SH-SY5Y (cell line): ENCODE measurements around the gene ZNF778.

Experiments
- GATA2 ChIP-seq: IDR thresholded peaks from 2 replicates; pipeline ENCODE4 v1.6.1; 2011; ENCODE audit warnings: mild to moderate bottlenecking, low read depth, low read length
- GATA3 ChIP-seq: IDR thresholded peaks from 2 replicates; pipeline ENCODE4 v1.6.1; 2011; ENCODE audit warnings: low read depth, mild to moderate bottlenecking, low read length, moderate library complexity

ZNF778 gene

DNA sequence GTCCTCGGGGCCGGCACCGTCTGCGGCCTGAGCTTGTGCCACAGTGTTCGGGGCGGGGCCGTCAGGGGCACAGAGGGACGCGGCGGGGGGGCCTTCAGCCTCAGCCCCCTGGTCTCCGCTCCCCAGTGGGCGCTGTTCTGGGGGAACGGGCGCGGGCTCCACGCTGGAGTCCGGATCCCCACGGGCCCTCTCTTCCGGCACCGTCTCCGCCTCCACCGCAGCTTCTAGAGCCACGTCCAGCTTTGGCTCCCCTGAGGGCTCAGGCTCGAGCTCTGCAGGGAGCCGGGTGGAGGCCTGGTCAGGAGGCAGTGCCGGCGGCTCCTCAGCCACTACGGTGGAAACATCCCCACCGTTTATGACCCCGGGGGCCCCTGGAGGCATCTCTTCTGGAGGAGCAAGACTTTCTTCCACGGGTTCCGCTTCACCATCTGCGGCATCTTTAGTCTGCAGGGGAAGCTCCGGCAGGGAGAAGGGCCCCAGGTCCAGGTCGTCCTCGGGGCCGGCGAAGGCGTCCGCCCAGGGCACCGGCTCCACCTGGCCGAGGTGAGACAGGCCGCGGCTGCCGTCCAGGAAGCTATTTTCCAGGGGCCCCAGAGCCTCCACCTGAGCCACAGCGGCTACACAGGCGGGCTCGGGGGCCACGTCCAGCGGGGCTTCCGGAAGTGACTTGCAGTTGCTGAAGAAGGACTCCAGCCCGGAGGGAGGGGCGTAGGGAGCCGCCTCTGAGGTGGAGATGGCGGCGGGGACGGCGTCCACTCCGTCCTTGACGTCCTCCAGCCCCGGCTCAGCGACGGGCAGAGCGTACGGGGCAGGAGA lies 62.4 kb downstream of the ZNF778 start:
- TF ChIP-seq GATA2 (no peak), GATA3 (no peak)

DNA sequence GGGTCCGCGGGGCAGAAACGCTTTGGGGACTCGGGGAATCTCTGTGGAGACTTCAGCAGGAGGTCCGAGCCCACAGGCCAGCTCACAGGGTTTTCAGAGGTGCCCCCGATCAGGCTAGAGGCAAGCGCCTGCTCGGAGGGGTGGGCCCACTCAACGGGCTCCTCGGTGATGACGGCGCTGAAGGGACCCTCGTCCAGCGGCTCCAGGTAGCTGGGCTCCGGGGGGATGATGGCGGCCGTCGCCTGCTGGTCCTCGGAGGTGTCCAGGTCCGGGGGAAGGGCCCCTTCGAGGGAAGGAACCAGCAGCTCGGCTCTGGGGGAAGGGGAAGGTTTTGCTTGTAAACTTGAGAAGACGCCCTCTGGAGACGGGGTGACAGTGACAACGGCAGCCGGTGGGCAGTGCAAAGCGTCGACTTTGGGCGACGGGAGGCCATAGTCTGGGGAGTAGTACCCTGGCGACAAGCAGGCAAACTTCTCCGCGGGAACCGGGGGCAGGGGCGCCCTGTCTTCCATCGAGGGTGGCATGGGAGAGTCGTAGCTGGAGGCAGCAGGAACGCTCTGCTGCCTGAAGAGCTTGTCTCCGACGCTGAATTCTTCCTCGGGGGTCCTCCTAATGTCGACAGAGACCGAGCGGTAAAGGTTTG lies 63.2 kb downstream of the ZNF778 start:
- no peak for TF ChIP-seq GATA3
- TF ChIP-seq GATA2: no peak

DNA sequence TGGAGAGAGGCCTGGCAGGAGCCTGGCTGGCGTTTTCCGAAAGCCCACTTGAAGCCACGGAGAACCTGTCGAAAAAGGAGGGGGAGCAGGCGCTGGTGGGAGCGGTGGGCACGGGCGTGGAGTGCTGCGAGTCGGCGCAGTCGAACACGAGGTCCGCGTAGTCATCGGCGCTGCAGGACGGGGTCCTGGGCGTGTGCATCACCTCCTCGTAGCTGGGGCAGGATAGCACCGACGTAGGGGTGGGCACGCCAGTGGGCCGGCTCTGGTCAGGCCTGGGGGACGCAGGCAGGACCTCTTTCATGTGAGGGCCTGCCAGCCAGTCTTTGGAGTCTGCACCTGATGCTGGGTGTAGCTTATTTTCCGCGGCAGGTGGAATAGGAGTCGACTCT lies 63.7 kb downstream of the ZNF778 start:
- TF ChIP-seq GATA3 (no peak), GATA2 (no peak)

DNA sequence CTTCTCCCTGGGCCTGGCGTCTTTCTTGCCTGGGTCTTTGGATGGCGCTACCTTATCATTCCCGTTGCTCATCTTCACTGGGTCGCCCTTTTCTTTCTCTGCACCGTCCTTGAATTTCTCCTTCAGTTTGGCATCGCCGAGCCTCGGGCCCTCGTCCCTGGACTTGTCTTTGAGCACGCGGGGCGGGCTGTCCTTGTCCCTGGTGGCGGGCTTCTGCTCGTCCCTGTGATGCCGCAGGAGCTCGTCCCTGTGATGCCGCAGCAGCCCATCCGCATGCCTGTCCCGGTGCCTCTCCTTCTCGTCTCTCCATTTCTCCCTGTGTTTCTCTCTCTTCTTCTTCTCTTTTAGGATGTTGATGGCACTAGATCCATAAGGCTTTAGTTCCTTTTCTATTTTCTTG lies 64.3 kb downstream of the ZNF778 start:
- no peak for TF ChIP-seq GATA2
- no peak for TF ChIP-seq GATA3

DNA sequence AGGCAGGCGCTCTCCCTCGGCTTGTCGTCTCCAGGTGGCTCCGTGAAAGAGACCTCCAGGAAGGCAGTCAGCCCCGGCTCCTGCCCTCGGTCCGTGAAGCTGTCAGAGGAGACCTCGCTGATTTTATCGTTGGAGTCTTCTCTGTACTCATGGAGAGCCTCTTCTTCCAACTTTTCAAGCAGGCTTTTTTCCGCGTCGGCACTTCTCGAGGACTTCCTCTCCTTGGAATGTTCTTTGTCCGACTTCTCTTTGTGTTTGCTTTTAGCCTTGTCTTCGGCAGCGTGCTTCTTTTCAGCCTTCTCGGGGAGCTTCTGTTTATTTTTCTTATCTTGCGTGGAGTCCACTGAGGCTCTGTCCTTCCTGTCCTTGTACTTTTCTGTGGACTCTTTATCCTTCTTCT lies 65.0 kb downstream of the ZNF778 start:
- TF ChIP-seq GATA2 (no peak), GATA3 (no peak)

DNA sequence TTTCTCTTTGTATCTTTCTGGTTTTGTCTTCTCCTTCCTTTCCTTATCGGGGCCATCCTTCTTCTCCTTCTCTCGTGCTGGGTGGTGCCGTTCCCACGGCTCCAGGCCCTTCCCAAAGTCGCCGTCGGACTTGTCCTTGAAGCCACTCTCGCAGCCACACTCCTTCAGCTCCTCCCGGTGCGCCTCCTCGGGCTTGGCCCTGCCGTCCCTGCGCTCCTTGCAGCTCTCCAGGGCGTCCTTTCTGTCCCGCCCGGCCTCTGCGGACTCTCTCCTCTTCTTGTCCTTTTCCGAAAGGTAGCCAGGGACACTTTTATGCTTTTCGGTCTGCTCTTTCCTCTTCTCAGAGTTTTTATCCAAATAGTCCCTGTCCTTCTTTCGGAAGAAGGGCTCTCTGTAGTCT lies 65.9 kb downstream of the ZNF778 start:
- TF ChIP-seq GATA2 (no peak), GATA3 (no peak)

DNA sequence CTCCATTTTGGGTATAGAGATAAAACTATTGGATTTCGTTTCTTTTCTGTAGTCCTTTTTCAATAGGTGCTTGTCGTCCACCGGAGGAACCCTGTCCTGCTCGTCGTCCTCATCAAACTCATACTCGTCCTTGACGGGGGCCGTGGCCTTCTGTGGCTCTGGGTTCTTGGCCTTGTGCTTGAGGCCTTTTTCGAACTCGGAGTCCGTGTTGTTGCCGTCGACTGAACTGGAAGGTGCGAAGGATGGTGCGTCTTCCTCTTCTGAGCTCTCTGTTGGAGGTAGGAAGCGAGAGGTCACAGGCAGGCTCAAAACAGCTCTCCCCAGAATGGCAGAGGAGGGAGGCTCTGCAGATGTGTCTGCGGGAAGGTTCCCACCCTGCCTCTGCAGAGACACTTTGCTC lies 67.9 kb downstream of the ZNF778 start:
- TF ChIP-seq GATA2 (no peak), GATA3 (no peak)

DNA sequence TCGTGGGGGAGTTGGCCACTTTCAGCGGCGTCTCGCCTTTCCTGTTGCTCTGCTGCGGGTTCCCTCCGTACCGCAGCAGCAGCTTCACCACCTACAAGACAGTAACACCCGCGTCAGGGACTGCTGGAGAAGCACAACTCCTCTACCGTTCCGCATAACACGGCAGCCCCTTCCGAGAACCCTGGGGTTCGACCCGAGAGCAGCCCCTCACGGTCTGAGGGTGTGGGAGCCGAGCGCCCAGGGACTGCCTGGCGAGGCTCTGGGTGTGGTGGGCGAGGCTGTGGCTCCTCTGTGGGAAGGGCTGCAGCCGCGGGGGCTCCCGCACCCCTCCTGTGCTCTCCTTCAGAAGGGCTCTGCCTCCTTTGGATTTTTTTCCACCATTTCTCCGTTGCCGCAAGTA lies 68.6 kb downstream of the ZNF778 start:
- TF ChIP-seq GATA3 (no peak), GATA2 (no peak)
